ENCODE measurements around the gene AK9. TPM values are rescaled to one million over a fixed set of nuclear protein-coding genes. Genes with fewer than 3 reads are reported as not detected.

AK9 gene
- total and polyA plus RNA-seq, 9 of the 15 experiments (the other 6 are each of a cell fraction or from before 2014, with no cell fraction given), result 0.59 to 1.9 (median 1.2) TPM

DNA sequence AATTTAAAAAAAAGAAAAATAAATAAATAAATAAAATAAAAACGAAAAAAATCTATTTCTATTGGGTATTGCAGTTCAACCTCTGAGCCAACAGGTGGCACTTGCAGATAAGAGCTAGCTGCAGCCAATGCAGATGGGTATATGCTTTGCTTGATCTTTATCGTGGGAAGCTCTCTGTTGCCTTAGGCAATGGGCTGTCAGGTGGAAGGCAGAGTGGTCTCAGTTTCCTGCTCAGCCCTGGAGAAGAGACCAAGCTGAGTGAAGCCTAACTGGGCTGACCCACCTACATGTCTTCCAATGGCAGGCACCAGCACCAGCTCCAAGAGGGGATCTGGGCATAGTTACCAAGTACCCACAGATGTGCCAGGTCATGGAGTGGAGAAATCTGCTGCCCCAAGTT, 95.0 kb downstream of the AK9 start (continued):
- TF ChIP-seq ESRRB (CRISPR knock-in tag; IDR thresholded peaks at IDR 0.05; ENCODE audit: borderline replicate concordance) (no peak), RAD21 (CRISPR knock-in tag; conservative IDR thresholded peaks at IDR 0.05 in 1 of 2, IDR thresholded peaks at IDR 0.05 in 1 of 2) (peak in 1 of 2 experiments; percentile 41; a peak in 2 of 4 replicates), ZNF175 (CRISPR knock-in tag; IDR thresholded peaks at IDR 0.05; ENCODE audit: low read depth) (no peak), NCOA6 (IDR thresholded peaks at IDR 0.05) (no peak), ZNF696 (CRISPR knock-in tag; conservative IDR thresholded peaks at IDR 0.05) (no peak), ZFPM2 (CRISPR knock-in tag; IDR thresholded peaks at IDR 0.05) (no peak), ZNF778 (CRISPR knock-in tag; IDR thresholded peaks at IDR 0.05) (no peak), NBN (IDR thresholded peaks at IDR 0.05; ENCODE audit: low read depth) (no peak)

DNA sequence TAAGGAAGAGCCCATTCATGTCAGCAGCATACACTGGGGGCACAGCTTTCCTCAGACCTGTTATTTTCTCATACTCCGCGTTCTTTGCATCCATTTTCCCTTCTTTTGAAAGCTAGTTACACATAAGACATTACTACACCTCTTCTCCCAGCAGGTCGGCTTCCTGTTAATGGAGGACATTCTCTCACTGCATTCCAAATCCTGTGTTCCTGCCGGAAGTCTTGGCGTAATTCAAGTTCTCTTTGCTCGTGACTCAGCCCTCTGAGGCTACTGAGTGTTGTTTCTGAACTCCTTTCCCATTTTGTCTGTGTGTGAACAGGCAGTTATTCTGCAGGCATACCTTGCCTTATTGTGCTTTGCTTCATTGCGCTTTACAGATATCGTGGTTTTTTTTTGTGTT, 110.5 kb downstream of the AK9 start:
- Histone ChIP-seq H3K36me3 (ENCODE audit: control insufficient read depth, insufficient read depth, low read length) (no peaks in the 10 kb centered on the region), H3K4me3 (no peak overlapping the region), H2AFZ (ENCODE audit: low read depth, low read length) (peak overlapping the region; percentile 61), H3K4me2 (ENCODE audit: insufficient read depth, low read length) (no peak overlapping the region), H3K27me3 (ENCODE audit: control insufficient read depth in 2 of 2, insufficient read depth in 2 of 2, low read length in 2 of 2) (no peaks in the 10 kb centered on the region), H3K27ac (ENCODE audit: extremely low read depth, low read depth, low read length) (no peak overlapping the region), H3K79me2 (ENCODE audit: control insufficient read depth, insufficient read depth, low read length) (no peaks in the 10 kb centered on the region), H3K9me3 (replicated peaks; ENCODE audit: control insufficient read depth, insufficient read depth, low read depth, low read length) (no peaks in the 10 kb centered on the region), H4K20me1 (replicated peaks; ENCODE audit: control insufficient read depth, insufficient read depth, low read length) (no peaks in the 10 kb centered on the region), H3K9me1 (ENCODE audit: control insufficient read depth, insufficient read depth, low read length) (no peaks in the 10 kb centered on the region), H3K9ac (ENCODE audit: insufficient read depth in 1 of 2, low read depth in 2 of 2, low read length in 2 of 2) (no peak overlapping the region), H3K4me1 (replicated peaks in 1 of 2; ENCODE audit: control insufficient read depth in 2 of 2, insufficient read depth in 2 of 2, low read length in 2 of 2) (no peaks in the 10 kb centered on the region)
- no TSS peak for BruUV-seq (replicated peaks)
- TF ChIP-seq, protein P1, sequence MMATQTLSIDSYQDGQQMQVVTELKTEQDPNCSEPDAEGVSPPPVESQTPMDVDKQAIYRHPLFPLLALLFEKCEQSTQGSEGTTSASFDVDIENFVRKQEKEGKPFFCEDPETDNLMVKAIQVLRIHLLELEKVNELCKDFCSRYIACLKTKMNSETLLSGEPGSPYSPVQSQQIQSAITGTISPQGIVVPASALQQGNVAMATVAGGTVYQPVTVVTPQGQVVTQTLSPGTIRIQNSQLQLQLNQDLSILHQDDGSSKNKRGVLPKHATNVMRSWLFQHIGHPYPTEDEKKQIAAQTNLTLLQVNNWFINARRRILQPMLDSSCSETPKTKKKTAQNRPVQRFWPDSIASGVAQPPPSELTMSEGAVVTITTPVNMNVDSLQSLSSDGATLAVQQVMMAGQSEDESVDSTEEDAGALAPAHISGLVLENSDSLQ (IDR thresholded peaks at IDR 0.05), result no peak
- TF ChIP-seq, protein P2, sequence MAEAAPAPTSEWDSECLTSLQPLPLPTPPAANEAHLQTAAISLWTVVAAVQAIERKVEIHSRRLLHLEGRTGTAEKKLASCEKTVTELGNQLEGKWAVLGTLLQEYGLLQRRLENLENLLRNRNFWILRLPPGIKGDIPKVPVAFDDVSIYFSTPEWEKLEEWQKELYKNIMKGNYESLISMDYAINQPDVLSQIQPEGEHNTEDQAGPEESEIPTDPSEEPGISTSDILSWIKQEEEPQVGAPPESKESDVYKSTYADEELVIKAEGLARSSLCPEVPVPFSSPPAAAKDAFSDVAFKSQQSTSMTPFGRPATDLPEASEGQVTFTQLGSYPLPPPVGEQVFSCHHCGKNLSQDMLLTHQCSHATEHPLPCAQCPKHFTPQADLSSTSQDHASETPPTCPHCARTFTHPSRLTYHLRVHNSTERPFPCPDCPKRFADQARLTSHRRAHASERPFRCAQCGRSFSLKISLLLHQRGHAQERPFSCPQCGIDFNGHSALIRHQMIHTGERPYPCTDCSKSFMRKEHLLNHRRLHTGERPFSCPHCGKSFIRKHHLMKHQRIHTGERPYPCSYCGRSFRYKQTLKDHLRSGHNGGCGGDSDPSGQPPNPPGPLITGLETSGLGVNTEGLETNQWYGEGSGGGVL (CRISPR knock-in tag; IDR thresholded peaks at IDR 0.05), result no peak
- TF ChIP-seq GABPA (tag; conservative IDR thresholded peaks at IDR 0.05; ENCODE audit: low read depth) (0 out of 2 replicates have a peak, but pooled peaks have one; percentile 38), CHD4 (IDR thresholded peaks at IDR 0.05; ENCODE audit: insufficient read depth, insufficient replicate concordance, low read depth, low read length, poor library complexity, severe bottlenecking) (no peak), PML (IDR thresholded peaks at IDR 0.05; ENCODE audit: low read length) (no peak), KAT8 (IDR thresholded peaks at IDR 0.05; ENCODE audit: low read depth) (no peak), ZBTB1 (CRISPR knock-in tag; IDR thresholded peaks at IDR 0.05; ENCODE audit: borderline replicate concordance, low read depth) (no peak), ZEB2 (IDR thresholded peaks at IDR 0.05) (no peak)
- TF ChIP-seq, protein P3, sequence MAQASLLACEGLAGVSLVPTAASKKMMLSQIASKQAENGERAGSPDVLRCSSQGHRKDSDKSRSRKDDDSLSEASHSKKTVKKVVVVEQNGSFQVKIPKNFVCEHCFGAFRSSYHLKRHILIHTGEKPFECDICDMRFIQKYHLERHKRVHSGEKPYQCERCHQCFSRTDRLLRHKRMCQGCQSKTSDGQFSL (CRISPR knock-in tag; IDR thresholded peaks at IDR 0.05), result no peak
- TF ChIP-seq, protein P3 (tag; IDR thresholded peaks at IDR 0.05), result no peak
- ChIA-PET CTCF (ENCODE audit: low intra/inter-chr PET ratio) (no interaction called here), POLR2A (no interaction called here)
- ATAC-seq (no peak), DNase-seq (ENCODE audit: extremely low read depth in 1 of 4, low spot score in 3 of 4) (peak in 1 of 4 experiments; percentile 6), FAIRE-seq (peak; percentile 11)
- intact Hi-C loops (cut with micrococcal nuclease) (no loop called here), in situ Hi-C loops (cut with MboI) (no loop called here)
- 4% methylated on average over 8 of the region's 8 CpGs for WGBS (ENCODE audit: insufficient coverage, low coverage, missing lambda C conversion rate)

Measured in K562 (cell line).